ES-I3 (cell line): ENCODE measurements around the gene LYZL1.
"Not testable (repeated sequence)": the region's sequence is repeated elsewhere in the genome, so short reads cannot be mapped to it uniquely, and the experiment has no call there.

Source experiments
- H3K36me3 ChIP-seq: 2 replicates; pipeline ENCODE4 v1.6.1; 2013; ENCODE audit warnings: mild to moderate bottlenecking, low read length, control low read depth, moderate library complexity; ENCODE audit not compliant: insufficient read depth
- H3K4me1 ChIP-seq: 2 replicates; pipeline ENCODE4 v1.6.1; 2013; ENCODE audit warnings: mild to moderate bottlenecking, control low read depth, low read length; ENCODE audit not compliant: insufficient read depth
- H3K9ac ChIP-seq: 2 replicates; pipeline ENCODE4 v1.6.1; 2013; ENCODE audit warnings: low read depth, mild to moderate bottlenecking, low read length, moderate library complexity
- H3K9me3 ChIP-seq: 2 replicates; pipeline ENCODE4 v1.6.1; 2013; ENCODE audit warnings: mild to moderate bottlenecking, low read length, moderate library complexity; ENCODE audit not compliant: control insufficient read depth, insufficient read depth

LYZL1 gene

GRCh38 chr10:29304995-29305335, 16.1 kb downstream of the LYZL1 start:
- Histone ChIP-seq H3K4me1 (no peaks in the 10 kb centered on the region; the same call in 1 of the 2 replicates), H3K36me3 (0 out of 2 replicates have a peak, but pooled peaks cover 3% of the 10 kb centered on the region), H3K9me3 (peaks cover 14% of the 10 kb centered on the region), H3K9ac (no peak overlapping the region)

GRCh38 chr10:29306688-29307087, 17.8 kb downstream of the LYZL1 start:
- Histone ChIP-seq H3K4me1 (no peaks in the 10 kb centered on the region; the same call in 1 of the 2 replicates), H3K9me3 (peaks cover 10% of the 10 kb centered on the region), H3K9ac (no peak overlapping the region), H3K36me3 (0 out of 2 replicates have a peak, but pooled peaks cover 3% of the 10 kb centered on the region)

- H3K36me3 ChIP-seq, H3K4me1 ChIP-seq, H3K9ac ChIP-seq, H3K9me3 ChIP-seq: not testable (repeated sequence)
These were observed 19.3 kb downstream of the LYZL1 start for GRCh38 chr10:29308142-29308541.

- Histone ChIP-seq H3K9me3 (no peaks in the 10 kb centered on the region), H3K4me1 (no peaks in the 10 kb centered on the region; the same call in 1 of the 2 replicates), H3K9ac (no peak overlapping the region), H3K36me3 (no peaks in the 10 kb centered on the region)
These were observed 20.6 kb downstream of the LYZL1 start for GRCh38 chr10:29309465-29309864.

GRCh38 chr10:29310463-29310862, 21.6 kb downstream of the LYZL1 start:
- H3K9me3 ChIP-seq, H3K4me1 ChIP-seq, H3K36me3 ChIP-seq, H3K9ac ChIP-seq: not testable (repeated sequence)

GRCh38 chr10:29313071-29313470, 24.2 kb downstream of the LYZL1 start:
- H3K36me3 ChIP-seq, result no peaks in the 10 kb centered on the region
- no peaks in the 10 kb centered on the region for H3K9me3 ChIP-seq
- no peak overlapping the region for H3K9ac ChIP-seq
- H3K4me1 ChIP-seq, result no peaks in the 10 kb centered on the region

GRCh38 chr10:29314726-29315125, 25.9 kb downstream of the LYZL1 start:
- H3K4me1 ChIP-seq, result no peaks in the 10 kb centered on the region
- H3K36me3 ChIP-seq, result no peaks in the 10 kb centered on the region
- no peak overlapping the region for H3K9ac ChIP-seq
- no peaks in the 10 kb centered on the region for H3K9me3 ChIP-seq

GRCh38 chr10:29315814-29316213, 26.9 kb downstream of the LYZL1 start:
- no peaks in the 10 kb centered on the region for H3K4me1 ChIP-seq
- H3K9me3 ChIP-seq, result no peaks in the 10 kb centered on the region
- no peak overlapping the region for H3K9ac ChIP-seq
- no peaks in the 10 kb centered on the region for H3K36me3 ChIP-seq

GRCh38 chr10:29316308-29317026, 27.6 kb downstream of the LYZL1 start:
- Histone ChIP-seq H3K4me1 (no peaks in the 10 kb centered on the region), H3K36me3 (no peaks in the 10 kb centered on the region), H3K9ac (no peak overlapping the region)

GRCh38 chr10:29317027-29317420, 28.2 kb downstream of the LYZL1 start:
- no peaks in the 10 kb centered on the region for H3K4me1 ChIP-seq
- H3K36me3 ChIP-seq, result no peaks in the 10 kb centered on the region
- no peak overlapping the region for H3K9ac ChIP-seq
- no peaks in the 10 kb centered on the region for H3K9me3 ChIP-seq

More at GRCh38 chr10:29316308-29317026, 27.6 kb downstream of the LYZL1 start:
- no peaks in the 10 kb centered on the region for H3K9me3 ChIP-seq

GRCh38 chr10:29317423-29318021, 28.7 kb downstream of the LYZL1 start:
- no peak overlapping the region for H3K9ac ChIP-seq
- no peaks in the 10 kb centered on the region for H3K9me3 ChIP-seq
- no peaks in the 10 kb centered on the region for H3K36me3 ChIP-seq
- no peaks in the 10 kb centered on the region for H3K4me1 ChIP-seq

GRCh38 chr10:29318141-29319071, 29.5 kb downstream of the LYZL1 start:
- not testable (repeated sequence) for H3K36me3 ChIP-seq, H3K4me1 ChIP-seq, H3K9ac ChIP-seq, H3K9me3 ChIP-seq

- H3K9ac ChIP-seq, result no peak overlapping the region
- no peaks in the 10 kb centered on the region for H3K36me3 ChIP-seq
- no peaks in the 10 kb centered on the region for H3K4me1 ChIP-seq
- no peaks in the 10 kb centered on the region for H3K9me3 ChIP-seq
These were observed 30.4 kb downstream of the LYZL1 start for GRCh38 chr10:29319205-29319781.

- not testable (repeated sequence) for H3K36me3 ChIP-seq, H3K9me3 ChIP-seq, H3K4me1 ChIP-seq, H3K9ac ChIP-seq
These were observed 31.8 kb downstream of the LYZL1 start for GRCh38 chr10:29320680-29321121.
